ENCODE results near the gene MAP3K6.

The MAP3K6 gene

DNA sequence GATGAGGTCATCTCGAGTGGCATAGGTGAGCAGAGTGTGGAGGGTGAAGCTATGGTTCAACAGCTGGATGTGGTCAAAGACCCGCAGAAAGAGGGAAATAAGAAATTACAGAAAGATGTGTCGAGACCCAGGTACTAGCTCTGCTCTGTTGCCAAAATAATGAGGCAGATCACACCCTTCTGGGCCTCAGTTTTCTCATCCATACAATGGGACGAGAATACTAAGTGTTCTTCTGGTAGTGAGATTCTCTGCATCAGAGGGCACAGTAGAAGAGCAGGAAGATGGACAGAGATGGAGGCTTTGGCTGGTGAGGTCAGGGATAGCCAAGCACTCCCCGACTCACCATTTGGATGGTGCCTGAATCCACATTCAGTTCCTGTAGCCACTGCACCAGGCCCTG is 11.1 kb downstream of the MAP3K6 start:
- no peak overlapping the region for H3K4me2 ChIP-seq (ENCODE audit: low read depth, low read length)
- H3F3A ChIP-seq (ENCODE audit: insufficient read depth, low read length): no peaks in the 10 kb centered on the region

DNA sequence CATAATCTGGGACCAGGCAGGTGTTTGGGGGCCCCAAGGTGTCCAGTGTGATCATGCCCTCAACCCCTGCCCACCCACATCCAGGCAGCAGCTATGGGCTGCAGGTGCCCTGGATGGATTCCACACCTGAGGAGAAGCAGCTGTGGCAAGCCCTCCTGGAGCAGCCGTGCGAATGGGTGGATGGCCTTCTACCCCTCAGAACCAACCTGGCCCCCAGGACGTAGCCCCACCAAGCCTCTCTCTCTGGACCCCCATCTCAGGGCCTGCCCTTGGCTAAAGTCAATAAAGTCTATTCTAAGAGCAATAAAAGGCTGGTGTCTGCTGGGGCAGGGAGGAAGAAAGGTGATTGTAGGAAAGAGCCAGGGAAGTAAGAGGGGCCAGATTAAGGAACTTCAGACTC is 13.1 kb downstream of the MAP3K6 start:
- H3K9me2 ChIP-seq (replicated peaks; ENCODE audit: insufficient read depth, low read length): no peaks in the 10 kb centered on the region
- no peaks in the 10 kb centered on the region for H4K20me1 ChIP-seq (ENCODE audit: insufficient read depth, low read length)
- no peaks in the 10 kb centered on the region for H3K36me3 ChIP-seq (replicated peaks; ENCODE audit: insufficient read depth, low read length)
- no peak overlapping the region for H3K4me3 ChIP-seq (ENCODE audit: low read length)
- H3K79me2 ChIP-seq (ENCODE audit: low read length): no peaks in the 10 kb centered on the region
- no peak overlapping the region for H3K9ac ChIP-seq (ENCODE audit: low read length)
- H2AFZ ChIP-seq (ENCODE audit: low read length): no peak overlapping the region
- H3K27me3 ChIP-seq (replicated peaks; ENCODE audit: insufficient read depth, low read length): peaks cover 8% of the 10 kb centered on the region; the same call in 1 of the 2 replicates
- H3K9me3 ChIP-seq (replicated peaks; ENCODE audit: insufficient read depth, low read length): no peaks in the 10 kb centered on the region
- no peak for TF ChIP-seq EZH2phosphoT487 (IDR thresholded peaks at IDR 0.05; ENCODE audit: low read length)
- no peak for TF ChIP-seq CTCF (IDR thresholded peaks at IDR 0.05; ENCODE audit: low read length)
- TF ChIP-seq EZH2 (optimal IDR thresholded peaks at IDR 0.05; ENCODE audit: low read depth, low read length): no peak
- no peak for DNase-seq
- H3K4me2 ChIP-seq (ENCODE audit: low read depth, low read length): no peak overlapping the region
- H3K4me1 ChIP-seq (ENCODE audit: low read length): no peaks in the 10 kb centered on the region
- H3F3A ChIP-seq (ENCODE audit: insufficient read depth, low read length): no peaks in the 10 kb centered on the region
- no peak overlapping the region for H3K27ac ChIP-seq (ENCODE audit: low read length)

More for the DNA sequence above, 11.1 kb downstream of the MAP3K6 start:
- Histone ChIP-seq H3K4me3 (ENCODE audit: low read length) (no peak overlapping the region), H3K36me3 (replicated peaks; ENCODE audit: insufficient read depth, low read length) (no peaks in the 10 kb centered on the region), H2AFZ (ENCODE audit: low read length) (no peak overlapping the region), H3K9me3 (replicated peaks; ENCODE audit: insufficient read depth, low read length) (no peaks in the 10 kb centered on the region), H3K79me2 (ENCODE audit: low read length) (no peaks in the 10 kb centered on the region), H3K4me1 (ENCODE audit: low read length) (no peaks in the 10 kb centered on the region), H3K27ac (ENCODE audit: low read length) (no peak overlapping the region), H3K9ac (ENCODE audit: low read length) (no peak overlapping the region), H3K9me2 (replicated peaks; ENCODE audit: insufficient read depth, low read length) (no peaks in the 10 kb centered on the region), H3K27me3 (replicated peaks; ENCODE audit: insufficient read depth, low read length) (peaks cover 17% of the 10 kb centered on the region), H4K20me1 (ENCODE audit: insufficient read depth, low read length) (no peaks in the 10 kb centered on the region)
- no peak for DNase-seq
- no peak for TF ChIP-seq EZH2 (optimal IDR thresholded peaks at IDR 0.05; ENCODE audit: low read depth, low read length)

DNA sequence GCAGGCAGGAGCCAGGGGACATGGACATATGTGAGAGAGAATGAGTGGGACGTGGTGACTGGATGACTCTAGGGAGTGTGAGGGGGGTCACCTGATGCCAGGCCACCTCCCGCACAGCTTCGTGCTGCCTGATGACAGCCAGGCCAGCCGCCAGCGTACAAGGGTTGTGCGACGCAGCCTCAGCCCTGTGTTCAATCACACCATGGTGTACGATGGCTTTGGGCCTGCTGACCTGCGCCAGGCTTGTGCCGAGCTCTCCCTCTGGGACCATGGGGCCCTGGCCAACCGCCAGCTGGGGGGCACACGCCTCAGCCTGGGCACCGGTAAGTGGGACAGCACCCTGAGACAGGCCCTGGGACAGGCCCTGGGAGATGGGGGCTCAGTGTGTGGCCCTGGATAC is 13.6 kb downstream of the MAP3K6 start:
- H3K4me1 ChIP-seq (ENCODE audit: low read length): no peaks in the 10 kb centered on the region
- H3K9ac ChIP-seq (ENCODE audit: low read length): no peak overlapping the region
- no peaks in the 10 kb centered on the region for H4K20me1 ChIP-seq (ENCODE audit: insufficient read depth, low read length)
- H3F3A ChIP-seq (ENCODE audit: insufficient read depth, low read length): no peaks in the 10 kb centered on the region
- no peak overlapping the region for H3K4me2 ChIP-seq (ENCODE audit: low read depth, low read length)
- no peaks in the 10 kb centered on the region for H3K36me3 ChIP-seq (replicated peaks; ENCODE audit: insufficient read depth, low read length)
- no peaks in the 10 kb centered on the region for H3K9me2 ChIP-seq (replicated peaks; ENCODE audit: insufficient read depth, low read length)
- no peak overlapping the region for H2AFZ ChIP-seq (ENCODE audit: low read length)
- H3K4me3 ChIP-seq (ENCODE audit: low read length): no peak overlapping the region
- no peaks in the 10 kb centered on the region for H3K9me3 ChIP-seq (replicated peaks; ENCODE audit: insufficient read depth, low read length)
- H3K27me3 ChIP-seq (replicated peaks; ENCODE audit: insufficient read depth, low read length): peaks cover 5% of the 10 kb centered on the region; the same call in 1 of the 2 replicates
- DNase-seq: no peak
- no peak overlapping the region for H3K27ac ChIP-seq (ENCODE audit: low read length)
- no peaks in the 10 kb centered on the region for H3K79me2 ChIP-seq (ENCODE audit: low read length)
- TF ChIP-seq EZH2phosphoT487 (IDR thresholded peaks at IDR 0.05; ENCODE audit: low read length) (no peak), EZH2 (optimal IDR thresholded peaks at IDR 0.05; ENCODE audit: low read depth, low read length) (no peak), CTCF (IDR thresholded peaks at IDR 0.05; ENCODE audit: low read length) (no peak)

DNA sequence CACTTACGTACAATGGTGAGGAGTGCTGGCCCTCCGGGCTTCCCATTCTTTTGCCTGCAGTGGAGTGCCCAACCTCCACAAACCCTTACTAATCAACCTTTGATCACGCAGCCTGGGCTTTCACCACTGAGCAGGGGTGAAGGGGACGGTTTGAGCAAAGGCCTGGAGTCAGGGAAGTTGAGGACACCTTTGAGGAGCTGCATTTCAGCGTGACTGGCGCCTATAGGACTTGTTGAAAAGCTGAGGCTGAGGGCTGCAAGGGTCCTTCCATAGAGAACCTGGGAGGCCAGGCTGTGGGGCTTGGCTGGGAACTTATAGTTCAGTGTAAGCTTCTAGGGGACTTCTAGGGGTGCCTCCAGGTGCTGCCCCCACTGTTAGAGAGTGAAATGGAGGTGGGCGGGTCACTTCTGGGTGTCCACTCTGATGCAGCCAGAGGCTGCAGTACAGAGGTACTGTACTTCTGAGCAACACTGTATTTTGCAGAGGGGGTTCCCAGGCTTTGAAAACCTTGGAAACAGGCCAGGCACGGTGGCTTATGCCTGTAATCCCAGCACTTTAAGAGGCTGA is 15.1 kb downstream of the MAP3K6 start:
- Histone ChIP-seq H4K20me1 (ENCODE audit: insufficient read depth, low read length) (no peaks in the 10 kb centered on the region), H3K36me3 (replicated peaks; ENCODE audit: insufficient read depth, low read length) (no peaks in the 10 kb centered on the region), H2AFZ (ENCODE audit: low read length) (no peak overlapping the region), H3K4me2 (ENCODE audit: low read depth, low read length) (no peak overlapping the region), H3F3A (ENCODE audit: insufficient read depth, low read length) (no peaks in the 10 kb centered on the region), H3K27ac (ENCODE audit: low read length) (no peak overlapping the region), H3K9ac (ENCODE audit: low read length) (no peak overlapping the region), H3K27me3 (replicated peaks; ENCODE audit: insufficient read depth, low read length) (no peaks in the 10 kb centered on the region), H3K4me1 (ENCODE audit: low read length) (no peaks in the 10 kb centered on the region), H3K9me2 (replicated peaks; ENCODE audit: insufficient read depth, low read length) (no peaks in the 10 kb centered on the region), H3K4me3 (ENCODE audit: low read length) (no peak overlapping the region), H3K9me3 (replicated peaks; ENCODE audit: insufficient read depth, low read length) (no peaks in the 10 kb centered on the region), H3K79me2 (ENCODE audit: low read length) (no peaks in the 10 kb centered on the region)
- no peak for DNase-seq
- TF ChIP-seq CTCF (IDR thresholded peaks at IDR 0.05; ENCODE audit: low read length): no peak
- no peak for TF ChIP-seq EZH2phosphoT487 (IDR thresholded peaks at IDR 0.05; ENCODE audit: low read length)
- no peak for TF ChIP-seq EZH2 (optimal IDR thresholded peaks at IDR 0.05; ENCODE audit: low read depth, low read length)

All from MM.1S (cell line).